Gastroesophageal sphincter (tissue), 4 donors: ENCODE results near the gene DAND5. TPM values are rescaled to one million over a fixed set of nuclear protein-coding genes. Genes with fewer than 3 reads are reported as not detected.

Source experiments
- ATAC-seq: fragments of 150-250 bp; one replicate; pipeline ENCODE4 v1.9.1; 2016; ENCODE audit warnings: mild to moderate bottlenecking, moderate library complexity
- H3K27ac ChIP-seq, 4 donors: fragments of 200-600 bp; sonication (generic) in 3 of 4; 1 replicate in 3 of 4; 2 replicates in 1 of 4; pipeline ENCODE4 v1.5.1; 2016 to 2019
- H3K27me3 ChIP-seq: fragments of 200-600 bp; sonication (generic); one replicate; pipeline ENCODE4 v1.5.1; 2019
- H3K36me3 ChIP-seq, 2 donors: fragments of 200-600 bp; sonication (generic); one replicate each; pipeline ENCODE4 v1.5.1; 2019; ENCODE audit warnings: control low read depth in 1 of 2
- H3K4me1 ChIP-seq, 3 donors: fragments of 200-600 bp; sonication (generic); 1 replicate in 2 of 3; 2 replicates in 1 of 3; pipeline ENCODE4 v1.5.1; 2016 to 2019; ENCODE audit warnings: control low read depth in 2 of 3
- H3K4me3 ChIP-seq, 2 donors: fragments of 200-600 bp; sonication (generic); one replicate each; pipeline ENCODE4 v1.5.1; 2019; ENCODE audit warnings: mild to moderate bottlenecking in 1 of 2, moderate library complexity in 1 of 2
- H3K9me3 ChIP-seq, 3 donors: fragments of 200-600 bp; sonication (generic); one replicate each; pipeline ENCODE4 v1.5.1; 2017 to 2019; ENCODE audit warnings: control low read depth in 2 of 3
- CTCF ChIP-seq, 4 experiments: fragments of 200-600 bp in 2 of 4; fragments of 450-650 bp in 2 of 4; sonication (generic) in 1 of 4; IDR thresholded peaks; one replicate each; pipeline ENCODE4 v1.5.1; 2017 to 2019; ENCODE audit warnings: antibody characterized with exemption in 4 of 4, mild to moderate bottlenecking in 2 of 4, moderate library complexity in 2 of 4
- EP300 ChIP-seq: sonication (generic); formaldehyde crosslinking; IDR thresholded peaks from one replicate; pipeline ENCODE4 v1.6.1; 2017; ENCODE audit warnings: antibody characterized with exemption, mild to moderate bottlenecking
- POLR2A ChIP-seq, 2 donors: fragments of 450-650 bp; IDR thresholded peaks; one replicate each; pipeline ENCODE4 v1.6.1; 2017; ENCODE audit warnings: antibody characterized with exemption in 2 of 2, mild to moderate bottlenecking in 2 of 2, moderate library complexity in 1 of 2
- POLR2AphosphoS5 ChIP-seq: sonication (generic); formaldehyde crosslinking; IDR thresholded peaks from one replicate; pipeline ENCODE4 v1.6.1; 2017; ENCODE audit warnings: antibody characterized with exemption
- WGBS, 2 donors: methylation state at CpG; one replicate each; pipeline ENCODE4 v1.1.5; 2018; ENCODE audit warnings: low coverage in 1 of 2; 5-methylcytosine and 5-hydroxymethylcytosine counted together
- total RNA-seq, 4 donors: library from RNA; depleted of rRNA; stranded (reverse); fragments of >200 nt; gene quantifications; one replicate each; pipeline ENCODE4 v1.1.0, GENCODE V29; 2016

Gene DAND5
- total RNA-seq, 4 donors from 2014 or later, result 0.35 TPM; not detected in 3

GRCh38 chr19:12990853-12991252, 21.5 kb downstream of the DAND5 start:
- WGBS, 2 donors, result 63 to 75% methylated on average over 3 of the region's 3 CpGs
- ATAC-seq, result no peak
- Histone ChIP-seq H3K27me3 (no peaks in the 10 kb centered on the region), H3K4me3 (no peak overlapping the region), H3K4me1 (peaks cover 0 to 8% (median 3%) of the 10 kb centered on the region in 3 donors), H3K36me3 (no peaks in the 10 kb centered on the region), H3K27ac (no peak overlapping the region), H3K9me3 (no peaks in the 10 kb centered on the region)
- TF ChIP-seq POLR2A (IDR thresholded peaks at IDR 0.05) (no peak), CTCF (IDR thresholded peaks at IDR 0.05) (no peak), POLR2AphosphoS5 (no peak), EP300 (no peak)

DNA sequence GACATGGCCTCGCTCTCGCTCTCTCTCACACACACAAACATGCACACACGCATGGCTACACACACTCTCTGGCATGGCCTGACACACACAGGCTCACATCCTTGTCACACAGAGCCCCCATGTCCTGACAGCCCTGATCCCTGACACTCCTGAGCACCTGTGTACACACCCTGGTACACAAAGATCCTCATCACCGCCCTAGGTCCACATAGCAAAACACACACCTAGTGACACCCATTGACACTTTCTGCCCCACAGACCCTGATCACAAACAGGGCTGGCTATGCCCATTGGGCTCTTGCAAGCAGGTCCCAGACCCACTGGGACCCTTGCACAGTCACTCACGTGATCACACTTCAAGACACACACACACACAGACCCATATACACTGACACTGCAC, 21.9 kb downstream of the DAND5 start:
- 94 to 100% methylated on average over 3 to 5 of the region's 5 CpGs for WGBS, 2 donors
- Histone ChIP-seq H3K27ac (no peak overlapping the region), H3K4me3 (no peak overlapping the region), H3K27me3 (no peaks in the 10 kb centered on the region), H3K4me1 (peaks cover 0 to 8% (median 3%) of the 10 kb centered on the region in 3 donors), H3K9me3 (no peaks in the 10 kb centered on the region), H3K36me3 (no peaks in the 10 kb centered on the region)
- no peak for ATAC-seq
- no peak for TF ChIP-seq CTCF (IDR thresholded peaks at IDR 0.05)
- no peak for TF ChIP-seq POLR2A (IDR thresholded peaks at IDR 0.05)
- no peak for TF ChIP-seq EP300
- TF ChIP-seq POLR2AphosphoS5, result no peak

DNA sequence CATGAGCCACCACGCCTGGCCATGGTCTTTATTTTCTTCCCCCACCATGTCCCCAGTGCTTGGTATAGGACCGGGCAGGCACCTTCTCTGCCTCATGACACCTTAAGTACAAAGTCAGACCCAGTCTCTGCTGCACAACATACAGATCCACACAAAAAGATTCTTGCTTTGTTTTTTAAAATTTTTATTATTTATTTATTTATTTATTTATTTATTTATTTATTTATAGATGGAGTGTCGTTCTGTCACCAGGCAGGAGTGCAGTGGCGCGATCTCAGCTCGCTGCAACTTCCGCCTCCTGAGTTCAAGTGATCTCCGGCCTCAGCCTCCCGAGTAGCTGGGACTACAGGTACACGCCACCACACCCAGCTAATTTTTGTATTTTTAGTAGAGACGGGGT, 23.4 kb downstream of the DAND5 start:
- 90 to 96% methylated on average over 7 to 9 of the region's 11 CpGs for WGBS, 2 donors
- Histone ChIP-seq H3K27me3 (no peaks in the 10 kb centered on the region), H3K4me1 (peaks cover 0 to 21% (median 13%) of the 10 kb centered on the region in 3 donors), H3K9me3 (no peaks in the 10 kb centered on the region), H3K27ac (no peak overlapping the region), H3K4me3 (no peak overlapping the region), H3K36me3 (no peaks in the 10 kb centered on the region)
- TF ChIP-seq POLR2A (IDR thresholded peaks at IDR 0.05) (no peak), EP300 (no peak), CTCF (IDR thresholded peaks at IDR 0.05) (no peak), POLR2AphosphoS5 (no peak)
- no peak for ATAC-seq

GRCh38 chr19:12993562-12993961, 24.2 kb downstream of the DAND5 start:
- Histone ChIP-seq H3K36me3 (peaks cover 0 to 2% of the 10 kb centered on the region in 2 donors), H3K9me3 (no peaks in the 10 kb centered on the region), H3K4me3 (no peak overlapping the region), H3K4me1 (peaks cover 0 to 29% (median 19%) of the 10 kb centered on the region in 3 donors), H3K27me3 (no peaks in the 10 kb centered on the region), H3K27ac (peak overlapping the region in 2 of 4 donors; percentile 80 to 84)
- no peak for TF ChIP-seq POLR2AphosphoS5
- TF ChIP-seq POLR2A (IDR thresholded peaks at IDR 0.05), result no peak
- no peak for TF ChIP-seq EP300
- no peak for TF ChIP-seq CTCF (IDR thresholded peaks at IDR 0.05)
- 73 to 89% methylated on average over 2 to 7 of the region's 7 CpGs for whole genome bisulfite sequencing, 2 donors
- no peak for ATAC-seq

DNA sequence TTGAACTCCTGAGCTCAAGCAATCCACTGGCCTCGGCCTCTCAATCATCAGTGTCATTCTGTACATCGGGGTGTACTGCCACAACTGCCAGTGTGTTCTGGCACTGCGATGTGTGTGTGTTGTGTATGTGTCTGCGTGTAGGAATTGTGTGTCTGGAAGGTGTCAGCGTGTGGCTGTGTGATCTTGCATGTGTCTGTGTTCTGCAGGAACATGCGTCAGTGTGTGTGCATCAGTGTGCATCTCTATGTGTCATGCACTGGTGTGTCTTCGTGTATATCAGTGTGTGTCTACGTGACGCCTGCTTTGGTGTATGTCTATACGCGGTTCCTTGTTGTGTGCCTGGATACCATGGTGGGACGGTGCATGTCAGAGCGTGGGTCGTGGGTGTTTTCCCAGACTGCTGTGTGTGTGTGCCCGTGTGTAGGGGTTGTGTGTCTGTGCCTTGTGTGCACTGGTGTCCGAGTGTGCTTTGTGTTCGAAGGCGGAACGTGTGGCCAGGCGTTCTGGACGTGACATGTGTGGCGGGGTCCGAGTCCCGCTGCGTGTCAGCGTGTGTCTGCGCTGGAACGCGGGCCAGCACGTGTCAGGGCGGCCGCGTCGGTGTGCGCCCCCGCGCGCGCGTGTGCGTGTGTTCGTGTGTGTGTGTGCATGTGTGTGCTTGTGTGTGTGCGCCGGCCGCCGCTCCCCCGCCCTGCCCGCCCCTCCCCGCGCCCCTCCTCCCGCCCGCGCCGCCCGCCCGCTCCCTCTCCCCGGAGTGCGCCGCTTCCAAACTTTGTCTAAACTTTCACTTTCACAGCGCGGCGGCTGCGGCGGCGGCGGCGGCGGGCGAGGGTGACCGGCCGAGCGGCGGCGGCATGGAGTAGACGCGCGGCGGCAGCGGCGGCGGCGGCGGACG, 25.6 kb downstream of the DAND5 start, which contains the start of gene NFIX:
TSS of gene NFIX (plus strand) at position 775 of the 895 bp plus-strand sequence. CDS start 363 bp downstream, outside the sequence.
- peak within 1 kb of the TSS; percentile 49 to 98 (median 94) for H3K27ac ChIP-seq
- peak; percentile 69 for ATAC-seq
- peaks cover 0 to 5% of the 10 kb centered on the region in 2 donors for H3K36me3 ChIP-seq
- H3K9me3 ChIP-seq, result no peaks in the 10 kb centered on the region
- WGBS, 2 donors, result 66% methylated on average over 3 of the region's 84 CpGs; no CpG with 5 or more reads in 1 of the 2 donors
- peak within 1 kb of the TSS; percentile 50 to 91 for H3K4me3 ChIP-seq
- no peak for TF ChIP-seq CTCF (IDR thresholded peaks at IDR 0.05)
- no peak for TF ChIP-seq EP300
- peak; percentile 34 for TF ChIP-seq POLR2AphosphoS5
- TF ChIP-seq POLR2A (IDR thresholded peaks at IDR 0.05), result no peak
- H3K27me3 ChIP-seq, result no peaks in the 10 kb centered on the region
- peaks cover 0 to 43% (median 28%) of the 10 kb centered on the region in 3 donors for H3K4me1 ChIP-seq
